Measurements from ENCODE around the gene GPR157.
A peak's percentile ranks its signal among the peaks of the same experiment; 100 is the strongest.
"Not testable (repeated sequence)": the region's sequence is repeated elsewhere in the genome, so short reads cannot be mapped to it uniquely, and the experiment has no call there.

Gene GPR157, protein sequence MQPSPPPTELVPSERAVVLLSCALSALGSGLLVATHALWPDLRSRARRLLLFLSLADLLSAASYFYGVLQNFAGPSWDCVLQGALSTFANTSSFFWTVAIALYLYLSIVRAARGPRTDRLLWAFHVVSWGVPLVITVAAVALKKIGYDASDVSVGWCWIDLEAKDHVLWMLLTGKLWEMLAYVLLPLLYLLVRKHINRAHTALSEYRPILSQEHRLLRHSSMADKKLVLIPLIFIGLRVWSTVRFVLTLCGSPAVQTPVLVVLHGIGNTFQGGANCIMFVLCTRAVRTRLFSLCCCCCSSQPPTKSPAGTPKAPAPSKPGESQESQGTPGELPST

DNA sequence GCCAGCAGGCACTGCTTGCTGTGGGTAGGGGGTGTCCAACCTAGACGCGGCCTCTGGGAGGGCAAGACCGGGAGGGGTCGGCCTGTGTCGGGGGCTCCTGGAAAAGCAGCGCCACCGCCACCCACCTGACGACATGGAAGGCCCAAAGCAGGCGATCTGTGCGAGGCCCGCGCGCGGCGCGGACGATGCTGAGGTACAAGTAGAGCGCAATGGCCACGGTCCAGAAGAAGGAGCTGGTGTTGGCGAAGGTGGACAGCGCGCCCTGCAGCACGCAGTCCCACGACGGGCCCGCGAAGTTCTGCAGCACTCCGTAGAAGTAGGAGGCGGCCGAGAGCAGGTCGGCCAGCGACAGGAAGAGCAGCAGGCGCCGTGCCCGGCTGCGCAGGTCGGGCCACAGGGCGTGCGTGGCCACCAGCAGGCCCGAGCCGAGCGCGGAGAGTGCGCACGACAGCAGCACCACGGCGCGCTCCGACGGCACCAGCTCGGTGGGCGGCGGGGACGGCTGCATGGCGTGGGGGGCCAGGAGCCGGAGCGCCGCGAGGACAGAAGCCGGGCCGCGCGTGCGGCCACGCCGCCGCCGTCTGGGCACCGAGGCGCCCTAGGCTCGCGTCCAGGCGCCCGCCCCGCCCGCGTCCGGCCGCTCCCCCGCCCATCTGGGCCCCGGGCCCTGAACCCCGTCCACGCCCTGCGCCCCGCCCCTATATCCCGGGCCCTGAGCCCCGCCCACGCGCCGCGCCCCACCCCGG lies at the start of gene GPR157:
Gene GPR157 (minus strand): TSS at position 583 of the 746 bp plus-strand sequence. CDS start 75 bp downstream, at position 508.
- DNase-seq: peak; percentile 38

DNA sequence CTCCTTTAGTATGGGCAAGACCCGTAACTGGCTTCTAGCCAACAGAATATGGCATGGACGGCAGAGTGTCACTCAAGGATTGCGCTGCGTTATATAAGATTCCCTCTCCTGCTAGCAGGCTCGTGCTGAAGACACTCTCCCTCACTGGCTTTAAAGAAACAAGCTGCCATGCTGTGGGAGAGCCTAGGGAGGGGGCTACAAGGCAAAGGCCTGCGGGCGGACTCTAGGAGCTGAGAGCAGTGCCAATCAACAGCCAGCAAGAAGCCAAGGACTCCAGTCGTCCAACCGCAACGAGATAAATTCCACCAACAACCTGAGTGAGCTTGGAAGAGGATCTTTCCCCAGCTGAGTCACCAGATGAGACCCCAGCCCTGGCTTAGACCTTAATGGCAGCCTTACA lies 45.9 kb upstream of the GPR157 start:
- DNase-seq: no peak

DNA sequence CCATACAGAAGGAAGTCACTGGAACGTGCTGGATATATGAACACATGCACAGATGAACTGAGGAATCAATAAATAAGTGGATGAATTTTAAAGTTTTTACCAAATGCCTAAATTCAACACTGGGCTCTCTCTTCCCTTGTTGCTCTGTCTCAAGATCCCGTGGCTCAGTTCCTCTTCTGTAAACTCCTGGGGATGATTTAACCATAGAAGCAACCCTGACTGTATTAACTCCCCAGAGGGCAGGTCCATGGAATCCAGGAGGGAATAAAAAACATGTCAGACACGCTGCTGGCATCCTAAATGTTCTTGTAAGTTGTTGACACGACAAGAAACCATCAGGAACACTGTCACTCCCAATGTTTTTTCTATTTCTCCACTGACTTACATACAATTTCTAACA lies 45.3 kb upstream of the GPR157 start:
- no peak for DNase-seq

DNA sequence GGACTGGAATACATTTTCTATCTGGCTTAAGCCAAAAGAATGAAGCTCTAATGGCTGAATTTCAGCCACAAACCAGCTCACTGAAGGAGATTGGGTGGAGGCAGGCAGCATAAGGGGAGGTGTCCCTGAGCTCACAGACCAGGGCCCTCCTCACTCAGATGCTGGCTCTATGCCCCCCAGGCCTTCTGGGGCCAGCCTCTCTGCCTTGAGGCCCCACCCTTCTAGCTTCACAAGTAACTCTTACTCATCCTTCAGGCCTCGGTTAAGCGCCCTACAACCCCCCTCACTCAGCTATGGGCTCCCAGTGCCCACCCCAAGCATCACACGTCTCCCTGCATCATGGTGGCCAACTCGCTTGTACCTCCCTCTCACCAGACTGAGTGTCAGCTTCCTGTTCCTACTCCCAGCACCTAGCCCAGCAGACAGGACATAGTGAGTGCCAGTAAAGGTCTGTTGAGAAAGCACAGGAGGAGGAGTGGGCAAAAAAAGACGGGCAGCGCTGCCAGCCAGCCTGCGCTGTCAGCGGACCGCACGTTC lies 40.8 kb upstream of the GPR157 start:
- DNase-seq: no peak

DNA sequence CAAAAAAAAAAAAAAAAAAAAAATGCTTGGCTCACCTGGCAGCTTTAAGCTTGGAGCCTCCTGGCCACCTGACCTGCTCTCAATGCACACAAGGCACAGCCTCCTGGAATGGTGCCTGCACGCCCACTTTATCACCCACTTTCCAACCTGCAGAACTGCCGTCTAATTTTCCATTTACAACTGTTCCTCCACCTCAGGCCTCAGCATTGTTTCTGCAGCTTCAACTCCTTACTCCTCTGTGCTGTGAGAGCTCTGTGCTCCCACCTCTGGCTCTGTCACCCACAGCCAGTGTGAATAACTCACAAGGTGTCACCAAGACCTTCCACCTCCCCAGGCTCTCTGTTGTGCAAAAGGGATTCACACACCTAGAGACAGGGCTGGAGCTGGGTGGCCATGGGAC lies 38.7 kb upstream of the GPR157 start:
- no peak for DNase-seq

- DNase-seq: no peak
Measured at GRCh38 chr1:9166289-9167235, 37.7 kb upstream of the GPR157 start.

DNA sequence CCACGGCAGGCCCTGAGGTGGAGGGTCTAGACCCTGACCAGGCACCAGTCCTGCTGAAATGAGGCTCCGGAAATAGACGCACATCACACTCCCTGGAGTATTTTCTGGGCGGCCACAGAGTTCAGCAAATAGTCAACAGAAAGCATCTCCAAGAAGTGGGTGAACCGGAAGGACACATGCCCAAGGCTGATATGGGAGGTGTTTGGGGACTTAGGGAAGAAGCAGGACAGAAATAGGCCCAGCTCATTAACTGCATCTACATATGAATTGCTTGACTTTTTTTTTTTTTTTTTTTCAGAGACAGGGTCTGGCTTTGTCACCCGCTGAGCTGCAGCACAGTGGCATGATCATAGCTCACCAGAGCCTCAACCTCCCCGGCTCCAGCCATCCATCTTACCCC lies 36.5 kb upstream of the GPR157 start:
- DNase-seq: no peak

DNA sequence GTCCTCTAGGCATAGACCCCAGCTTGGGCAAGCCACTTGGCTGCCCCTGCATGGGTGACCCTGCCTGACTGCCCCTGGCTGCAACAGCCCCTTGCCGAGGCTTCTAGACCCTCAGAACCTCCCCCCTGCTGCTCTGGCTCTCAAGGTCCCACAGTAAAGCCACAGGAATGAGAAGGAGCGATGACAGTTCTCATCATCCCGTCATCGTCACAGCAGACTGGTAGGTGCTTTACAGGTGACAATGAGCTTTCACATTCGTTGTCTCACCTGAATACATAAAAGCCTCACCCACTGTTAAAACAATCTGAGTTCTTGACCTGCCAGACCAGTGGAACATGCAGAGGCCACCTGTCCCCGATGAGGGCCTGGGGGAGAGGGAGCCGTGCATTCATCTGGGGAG lies 36.0 kb upstream of the GPR157 start:
- DNase-seq: no peak

GRCh38 chr1:9164532-9164900 lies 35.6 kb upstream of the GPR157 start:
- DNase-seq: no peak

- no peak for DNase-seq
Measured at GRCh38 chr1:9161963-9162362, 33.1 kb upstream of the GPR157 start.

GRCh38 chr1:9161342-9161741 lies 32.4 kb upstream of the GPR157 start:
- no peak for DNase-seq

GRCh38 chr1:9160079-9160717 lies 31.3 kb upstream of the GPR157 start:
- no peak for DNase-seq

DNA sequence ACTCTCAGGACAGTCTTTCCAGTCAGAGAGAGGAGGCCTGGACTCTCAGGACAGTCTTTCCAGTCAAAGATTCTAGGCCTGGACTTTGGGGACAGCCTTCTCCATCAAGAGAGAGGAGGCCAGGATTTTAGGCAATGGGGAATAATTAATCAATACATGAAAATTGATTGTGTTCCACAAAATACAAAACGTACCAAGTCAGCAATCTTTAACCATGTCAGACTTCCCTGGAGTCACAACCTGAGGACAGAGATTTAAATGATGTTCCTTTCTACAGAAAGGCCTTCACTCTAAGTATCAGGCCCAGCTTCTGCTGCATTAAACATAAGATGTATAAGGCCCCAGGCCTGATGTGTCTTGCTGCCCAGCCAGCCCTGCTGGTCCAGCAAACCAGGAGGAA lies 27.0 kb upstream of the GPR157 start:
- DNase-seq: no peak

DNA sequence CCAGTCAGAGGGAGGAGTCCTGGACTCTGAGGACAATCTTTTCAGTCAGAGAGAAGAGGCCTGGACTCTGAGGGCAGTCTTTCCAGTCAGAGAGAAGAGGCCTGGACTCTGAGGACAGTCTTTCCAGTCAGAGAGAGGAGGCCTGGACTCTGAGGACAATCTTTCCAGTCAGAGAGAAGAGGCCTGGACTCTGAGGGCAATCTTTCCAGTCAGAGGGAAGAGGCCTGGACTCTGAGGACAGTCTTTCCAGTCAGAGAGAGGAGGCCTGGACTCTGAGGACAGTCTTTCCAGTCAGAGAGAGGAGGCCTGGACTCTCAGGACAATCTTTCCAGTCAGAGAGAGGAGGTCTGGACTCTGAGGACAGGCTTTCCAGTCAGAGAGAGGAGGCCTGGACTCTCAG lies 26.5 kb upstream of the GPR157 start:
- not testable (repeated sequence) for DNase-seq

DNA sequence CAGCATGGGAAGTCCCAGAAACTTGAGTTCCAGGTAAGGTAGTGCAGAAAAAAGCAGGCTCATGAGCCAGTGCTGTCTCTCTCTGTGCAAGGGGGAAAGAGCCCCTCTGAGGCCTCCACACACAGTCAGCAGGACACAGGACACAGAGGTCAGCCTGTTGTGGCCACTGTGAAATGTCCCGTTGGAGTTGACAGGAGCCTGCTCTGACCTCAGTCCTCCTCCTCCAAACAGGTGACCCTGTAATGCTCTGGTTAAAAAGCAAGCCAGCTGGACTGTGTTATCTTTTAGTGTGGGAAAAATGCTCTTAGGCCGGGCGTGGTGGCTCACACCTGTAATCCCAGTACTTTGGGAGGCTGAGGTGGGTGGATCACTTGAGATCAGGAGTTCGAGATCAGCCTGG lies 24.2 kb upstream of the GPR157 start:
- DNase-seq: no peak

DNA sequence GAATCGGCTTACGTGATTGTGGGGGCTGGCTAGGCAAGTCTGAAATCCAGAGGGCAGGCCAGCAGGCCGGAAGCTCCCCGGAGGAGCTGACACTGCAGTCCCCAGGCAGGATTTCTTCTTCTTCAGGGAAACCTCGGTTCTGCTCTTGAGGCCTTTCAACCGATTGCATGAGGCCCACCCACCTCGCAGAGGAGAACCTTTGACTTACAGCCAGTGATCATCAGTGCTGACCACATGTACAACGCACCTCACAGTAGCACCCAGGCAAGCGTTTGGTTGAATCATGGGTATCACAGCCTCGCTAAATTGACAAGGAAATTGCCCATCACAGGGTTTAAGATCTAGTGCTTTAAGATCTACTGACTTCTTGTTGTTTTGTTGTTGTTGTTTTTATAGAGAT lies 23.6 kb upstream of the GPR157 start:
- DNase-seq: no peak

DNA sequence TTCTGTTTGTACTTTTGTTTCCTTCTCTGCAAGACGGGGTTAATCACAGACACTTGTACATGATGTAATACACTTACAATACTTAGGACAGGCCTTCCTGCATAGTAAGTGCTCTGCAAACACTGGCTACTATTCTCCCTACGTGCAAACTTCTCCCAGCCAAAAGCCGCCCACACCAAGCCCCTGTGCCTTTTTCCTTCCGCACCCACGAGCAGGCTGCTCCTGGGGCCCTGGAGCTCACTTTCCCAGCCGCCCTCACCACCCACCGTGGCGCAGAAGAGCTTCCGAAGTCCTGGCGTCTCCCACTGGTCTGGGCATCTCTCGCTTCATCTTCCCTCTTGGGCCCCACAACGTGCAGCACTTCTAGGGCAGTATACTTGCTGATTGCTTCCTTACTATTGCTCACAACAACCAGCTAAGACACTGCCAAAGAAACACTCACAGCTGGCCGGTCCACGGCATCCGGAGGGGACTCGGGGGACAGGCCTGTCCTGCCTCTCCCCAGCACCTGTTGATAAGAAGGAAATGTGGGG lies 22.5 kb upstream of the GPR157 start:
- DNase-seq: no peak

GRCh38 chr1:9150582-9151327 lies 21.9 kb upstream of the GPR157 start:
- no peak for DNase-seq

- no peak for DNase-seq
Measured at GRCh38 chr1:9149837-9150581, 21.1 kb upstream of the GPR157 start.

- DNase-seq: no peak
Measured at GRCh38 chr1:9149151-9149550, 20.2 kb upstream of the GPR157 start.

GRCh38 chr1:9146156-9146555 lies 17.3 kb upstream of the GPR157 start:
- no peak for DNase-seq
